ENCODE data around the gene PCYT1A.

Gene PCYT1A

DNA sequence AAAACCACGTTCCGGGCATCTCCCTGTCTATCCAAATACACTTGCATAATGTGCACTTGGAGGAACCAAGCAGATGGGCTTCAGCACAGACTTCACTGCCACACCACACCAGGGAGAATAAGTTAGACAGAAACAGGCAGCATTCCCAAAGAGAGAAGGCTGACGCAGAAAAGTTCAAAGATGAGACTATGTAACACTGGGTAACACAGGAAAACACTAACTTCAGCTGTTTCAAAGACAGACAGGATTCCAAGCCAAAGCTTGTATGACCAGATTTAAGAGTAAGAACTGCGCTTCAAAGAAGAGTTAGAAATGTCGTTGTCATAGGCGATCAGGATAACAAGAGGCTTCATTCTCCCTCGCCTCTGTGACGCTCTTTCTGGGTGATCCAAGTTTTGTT, 51.3 kb downstream of the PCYT1A start:
- no peak for DNase-seq (ENCODE audit: low read depth)
- H3K4me3 ChIP-seq (ENCODE audit: low read depth, low read length) = no peak overlapping the region
- TF ChIP-seq, protein P1, sequence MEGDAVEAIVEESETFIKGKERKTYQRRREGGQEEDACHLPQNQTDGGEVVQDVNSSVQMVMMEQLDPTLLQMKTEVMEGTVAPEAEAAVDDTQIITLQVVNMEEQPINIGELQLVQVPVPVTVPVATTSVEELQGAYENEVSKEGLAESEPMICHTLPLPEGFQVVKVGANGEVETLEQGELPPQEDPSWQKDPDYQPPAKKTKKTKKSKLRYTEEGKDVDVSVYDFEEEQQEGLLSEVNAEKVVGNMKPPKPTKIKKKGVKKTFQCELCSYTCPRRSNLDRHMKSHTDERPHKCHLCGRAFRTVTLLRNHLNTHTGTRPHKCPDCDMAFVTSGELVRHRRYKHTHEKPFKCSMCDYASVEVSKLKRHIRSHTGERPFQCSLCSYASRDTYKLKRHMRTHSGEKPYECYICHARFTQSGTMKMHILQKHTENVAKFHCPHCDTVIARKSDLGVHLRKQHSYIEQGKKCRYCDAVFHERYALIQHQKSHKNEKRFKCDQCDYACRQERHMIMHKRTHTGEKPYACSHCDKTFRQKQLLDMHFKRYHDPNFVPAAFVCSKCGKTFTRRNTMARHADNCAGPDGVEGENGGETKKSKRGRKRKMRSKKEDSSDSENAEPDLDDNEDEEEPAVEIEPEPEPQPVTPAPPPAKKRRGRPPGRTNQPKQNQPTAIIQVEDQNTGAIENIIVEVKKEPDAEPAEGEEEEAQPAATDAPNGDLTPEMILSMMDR (IDR thresholded peaks at IDR 0.05; ENCODE audit: insufficient read depth, low read depth, low read length, missing control alignments) = no peak

DNA sequence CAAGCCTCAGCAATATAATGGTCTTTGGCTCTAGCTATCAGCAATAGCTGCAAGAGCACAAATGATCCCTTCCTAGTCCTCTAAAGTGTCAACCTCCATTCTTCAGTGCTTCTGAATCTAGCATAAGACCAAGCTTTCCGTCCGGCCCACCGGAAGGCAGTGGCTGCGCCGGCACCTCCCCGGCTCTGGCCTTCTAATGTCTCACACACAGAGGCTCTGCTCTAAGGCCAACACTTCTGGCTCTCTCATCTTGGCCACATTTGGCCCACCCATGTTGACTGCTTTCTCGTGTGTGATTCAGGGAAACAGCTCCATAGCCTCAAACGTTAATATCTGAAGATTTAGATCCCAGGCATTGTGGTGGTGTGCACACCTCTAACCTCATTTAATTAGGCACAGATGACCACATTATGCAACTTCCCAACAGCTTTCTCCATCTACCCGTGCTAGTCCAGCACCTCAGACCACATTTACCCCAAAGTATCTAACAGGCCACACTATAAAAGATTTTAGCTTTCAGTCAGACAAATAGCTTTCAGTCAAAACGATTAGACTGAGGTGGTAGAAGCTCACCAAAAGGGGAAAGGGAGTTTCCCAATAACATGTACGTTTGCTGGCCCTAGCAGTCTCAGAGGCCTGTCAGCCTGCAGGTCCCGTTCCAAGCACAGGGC, 51.9 kb downstream of the PCYT1A start:
- DNase-seq (ENCODE audit: low read depth) = peak; percentile 33
- TF ChIP-seq, protein P1 (IDR thresholded peaks at IDR 0.05; ENCODE audit: insufficient read depth, low read depth, low read length, missing control alignments) = no peak
- no peak overlapping the region for H3K4me3 ChIP-seq (ENCODE audit: low read depth, low read length)

DNA sequence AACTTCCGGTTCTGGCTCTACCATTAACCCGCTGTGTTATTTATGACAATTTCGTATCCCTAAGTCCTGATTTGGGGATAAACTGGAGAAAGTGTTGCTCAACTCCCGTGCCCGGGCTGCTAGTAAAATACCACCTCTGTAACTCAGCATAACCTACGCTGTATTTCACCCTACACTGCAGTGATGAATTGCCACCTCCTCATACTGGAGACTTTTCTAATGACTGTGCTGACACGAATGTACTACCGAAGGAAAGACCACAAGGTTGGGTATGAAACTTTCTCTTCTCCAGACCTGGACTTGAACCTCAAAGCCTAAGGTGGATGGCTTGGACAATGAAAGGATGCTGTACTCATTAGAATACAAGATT, 54.7 kb downstream of the PCYT1A start:
- DNase-seq (ENCODE audit: low read depth) = peak; percentile 23
- TF ChIP-seq, protein P1 (IDR thresholded peaks at IDR 0.05; ENCODE audit: insufficient read depth, low read depth, low read length, missing control alignments) = no peak
- no peak overlapping the region for H3K4me3 ChIP-seq (ENCODE audit: low read depth, low read length)

DNA sequence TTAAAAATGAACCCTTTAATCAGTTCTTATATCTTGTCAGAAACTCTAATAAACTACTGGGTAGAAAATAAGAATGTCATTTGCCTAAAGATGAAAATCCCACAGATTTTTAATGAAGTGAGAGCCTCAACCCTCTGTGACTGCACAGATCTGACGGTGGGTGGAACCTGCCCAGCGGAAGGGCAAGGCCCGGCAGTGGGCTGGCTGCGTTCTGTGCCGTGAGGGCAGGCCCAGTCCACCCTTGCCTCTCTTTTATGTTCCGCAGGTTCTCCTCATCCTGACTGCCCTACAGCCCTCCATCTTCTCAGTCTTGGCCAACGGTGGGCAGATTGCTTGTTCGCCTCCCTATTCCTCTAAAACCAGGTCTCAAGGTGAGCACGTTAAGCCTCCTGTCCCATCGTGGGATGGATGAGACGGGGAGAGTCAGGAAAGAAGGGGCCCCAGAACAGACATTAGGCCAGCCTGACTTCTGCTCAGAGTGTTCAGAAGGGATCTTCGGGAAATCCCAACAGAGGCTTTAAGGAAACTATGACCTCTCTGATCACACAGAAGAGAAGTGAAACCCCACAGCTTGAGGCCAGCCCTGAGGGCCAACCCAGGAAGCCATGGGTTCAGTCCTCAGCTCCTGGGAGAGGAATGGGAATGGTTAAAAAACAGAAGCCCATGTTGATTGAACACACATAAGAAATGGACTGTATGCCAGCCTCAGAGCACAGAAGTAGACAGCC, 55.2 kb downstream of the PCYT1A start:
- TF ChIP-seq, protein P1 (IDR thresholded peaks at IDR 0.05; ENCODE audit: insufficient read depth, low read depth, low read length, missing control alignments) = no peak
- DNase-seq (ENCODE audit: low read depth) = peak; percentile 57
- H3K4me3 ChIP-seq (ENCODE audit: low read depth, low read length) = no peak overlapping the region

DNA sequence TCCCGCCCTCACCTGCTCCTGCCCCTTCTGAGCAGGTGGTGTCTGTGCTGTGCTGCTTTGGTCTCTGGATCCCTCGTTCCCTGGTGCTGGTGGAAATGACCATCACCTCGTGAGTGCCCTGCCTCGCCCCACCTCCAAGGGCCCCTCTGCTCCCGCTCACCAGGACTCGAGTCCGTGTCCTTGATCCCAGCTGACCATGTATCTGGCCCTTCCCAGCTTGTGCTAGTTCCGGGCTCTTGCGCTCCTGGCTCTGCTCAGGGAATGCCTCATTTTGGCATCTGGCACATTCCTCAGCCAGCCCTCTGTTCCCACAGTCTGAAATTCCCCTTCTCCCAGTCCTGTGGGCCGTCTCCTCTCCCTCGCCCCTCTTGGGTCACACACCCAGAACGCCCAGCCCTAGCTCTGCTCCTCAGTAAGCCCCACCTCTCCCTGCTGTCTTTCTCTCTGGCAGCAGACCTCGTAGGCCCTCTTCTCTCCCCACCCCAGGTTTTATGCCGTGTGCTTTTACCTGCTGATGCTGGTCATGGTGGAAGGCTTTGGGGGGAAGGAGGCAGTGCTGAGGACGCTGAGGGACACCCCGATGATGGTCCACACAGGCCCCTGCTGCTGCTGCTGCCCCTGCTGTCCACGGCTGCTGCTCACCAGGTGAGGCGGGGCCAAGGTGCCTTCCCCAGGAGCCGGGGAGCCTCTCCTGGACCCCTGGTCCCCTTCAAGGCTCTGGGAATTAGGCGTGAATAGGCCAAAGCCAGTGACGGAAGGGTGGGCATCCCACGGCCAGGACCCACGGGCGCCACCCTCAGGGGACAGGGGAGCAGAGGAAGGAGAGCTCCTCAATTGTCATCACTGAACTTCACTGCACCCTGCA, 59.7 kb downstream of the PCYT1A start:
- no peak for DNase-seq (ENCODE audit: low read depth)
- H3K4me3 ChIP-seq (ENCODE audit: low read depth, low read length) = no peak overlapping the region
- TF ChIP-seq, protein P1 (IDR thresholded peaks at IDR 0.05; ENCODE audit: insufficient read depth, low read depth, low read length, missing control alignments) = no peak

DNA sequence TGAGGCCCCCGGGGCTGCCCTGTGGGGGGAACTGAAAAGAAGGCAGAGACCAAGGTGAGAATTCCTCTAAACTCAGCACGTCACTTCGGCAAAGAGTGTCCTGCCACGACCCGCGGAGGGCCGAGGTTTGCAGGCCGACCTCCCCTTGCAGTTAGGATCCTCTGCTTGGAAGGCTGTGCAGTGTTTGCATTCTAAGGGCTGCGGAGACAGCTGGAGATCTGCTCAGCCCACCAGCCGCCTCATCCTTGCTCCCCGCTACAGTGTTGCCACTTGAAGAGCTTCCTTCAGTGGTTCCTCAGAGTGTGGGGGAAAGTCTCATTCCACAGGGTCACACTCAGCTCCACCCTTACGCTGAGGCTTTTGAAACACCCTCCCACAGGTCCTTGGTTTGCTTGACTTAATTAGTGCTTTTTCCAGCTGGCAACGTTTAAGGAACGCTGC, 60.4 kb downstream of the PCYT1A start:
- H3K4me3 ChIP-seq (ENCODE audit: low read depth, low read length) = no peak overlapping the region
- TF ChIP-seq, protein P1 (IDR thresholded peaks at IDR 0.05; ENCODE audit: insufficient read depth, low read depth, low read length, missing control alignments) = no peak
- no peak for DNase-seq (ENCODE audit: low read depth)
